HEK293 (cell line): ENCODE data around the gene HLA-DRB5.

ENCODE experiments used
- BCL11A ChIP-seq: fragments of 450-650 bp; formaldehyde crosslinking; IDR thresholded peaks from 2 replicates; pipeline ENCODE4 v1.5.1; 2016; ENCODE audit warnings: low read depth, missing biosample characterization, missing genetic modification characterization
- FEZF1 ChIP-seq: fragments of 450-650 bp; formaldehyde crosslinking; IDR thresholded peaks from 2 replicates; pipeline ENCODE4 v1.5.1; 2016; ENCODE audit warnings: missing biosample characterization, missing genetic modification characterization
- YY1 ChIP-seq: fragments of 450-650 bp; formaldehyde crosslinking; IDR thresholded peaks from 2 replicates; pipeline ENCODE4 v1.5.1; 2018; ENCODE audit warnings: missing biosample characterization, missing genetic modification characterization
- ZBTB48 ChIP-seq: fragments of 450-650 bp; formaldehyde crosslinking; IDR thresholded peaks from 2 replicates; pipeline ENCODE4 v1.5.1; 2016; ENCODE audit warnings: missing biosample characterization, missing genetic modification characterization
- ZFP41 ChIP-seq: fragments of 450-650 bp; formaldehyde crosslinking; IDR thresholded peaks from 2 replicates; pipeline ENCODE4 v1.5.1; 2016; ENCODE audit warnings: missing biosample characterization, missing genetic modification characterization, borderline replicate concordance
- ZNF292 ChIP-seq: fragments of 450-650 bp; formaldehyde crosslinking; IDR thresholded peaks from 2 replicates; pipeline ENCODE4 v1.5.1; 2016; ENCODE audit warnings: low read depth, missing biosample characterization, missing genetic modification characterization, borderline replicate concordance
- ZNF658 ChIP-seq: fragments of 450-650 bp; formaldehyde crosslinking; IDR thresholded peaks from 2 replicates; pipeline ENCODE4; 2016; ENCODE audit warnings: missing biosample characterization, missing genetic modification characterization
- TF ChIP-seq, protein P1 (sequence below): fragments of 450-650 bp; formaldehyde crosslinking; IDR thresholded peaks from 2 replicates; pipeline ENCODE4 v1.5.0; 2017; ENCODE audit warnings: missing biosample characterization, missing genetic modification characterization, borderline replicate concordance
- TF ChIP-seq, protein P2 (sequence below): fragments of 450-650 bp; formaldehyde crosslinking; IDR thresholded peaks from 2 replicates; pipeline ENCODE4 v1.5.1; 2016; ENCODE audit warnings: missing biosample characterization, missing genetic modification characterization
- TF ChIP-seq, protein P3 (sequence below): fragments of 450-650 bp; formaldehyde crosslinking; IDR thresholded peaks from 2 replicates; pipeline ENCODE4 v1.5.1; 2016; ENCODE audit warnings: missing biosample characterization, missing genetic modification characterization, low read depth

DNA sequence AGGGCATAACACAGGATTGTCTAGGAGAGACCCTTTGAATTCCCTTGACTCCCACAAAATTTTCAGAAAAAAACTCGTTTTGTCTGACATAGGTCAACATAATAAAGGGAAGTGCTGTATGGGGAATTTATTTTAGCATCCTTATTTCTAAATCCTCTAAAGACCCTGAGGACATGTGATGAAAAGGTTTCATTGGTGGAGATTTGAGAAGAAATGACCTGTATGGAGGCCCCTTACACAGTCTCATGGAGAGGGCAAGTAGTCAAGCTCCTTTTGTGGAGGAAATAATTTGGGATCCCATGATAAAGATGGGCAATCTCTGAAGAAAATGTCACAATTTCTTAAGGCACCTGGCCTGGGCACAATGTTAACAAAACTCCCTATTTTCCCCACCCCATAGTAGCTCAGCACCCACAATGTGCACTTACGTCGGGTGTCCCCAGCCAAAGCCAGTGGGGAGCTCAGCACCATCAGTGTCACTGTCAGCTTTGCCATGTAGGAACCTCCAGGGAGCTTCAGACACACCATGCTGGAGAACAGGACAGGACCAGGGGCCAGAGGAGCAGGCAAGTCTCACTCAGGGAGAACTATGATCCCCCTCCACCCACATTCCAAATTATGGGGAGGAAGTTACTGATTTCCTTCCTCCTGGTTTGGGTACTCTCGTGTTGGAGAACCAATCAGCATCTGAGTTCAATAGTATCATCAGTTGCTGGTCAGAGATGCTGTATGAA, at the start of gene HLA-DRB5:
- TF ChIP-seq YY1 (tag by site-specific recombination) (no peak), BCL11A (tag by site-specific recombination) (no peak), FEZF1 (tag by site-specific recombination) (no peak), ZNF658 (tag by site-specific recombination) (no peak), ZNF292 (tag by site-specific recombination) (no peak), ZFP41 (tag by site-specific recombination) (no peak), ZBTB48 (tag by site-specific recombination) (no peak)
- TF ChIP-seq, protein P1, sequence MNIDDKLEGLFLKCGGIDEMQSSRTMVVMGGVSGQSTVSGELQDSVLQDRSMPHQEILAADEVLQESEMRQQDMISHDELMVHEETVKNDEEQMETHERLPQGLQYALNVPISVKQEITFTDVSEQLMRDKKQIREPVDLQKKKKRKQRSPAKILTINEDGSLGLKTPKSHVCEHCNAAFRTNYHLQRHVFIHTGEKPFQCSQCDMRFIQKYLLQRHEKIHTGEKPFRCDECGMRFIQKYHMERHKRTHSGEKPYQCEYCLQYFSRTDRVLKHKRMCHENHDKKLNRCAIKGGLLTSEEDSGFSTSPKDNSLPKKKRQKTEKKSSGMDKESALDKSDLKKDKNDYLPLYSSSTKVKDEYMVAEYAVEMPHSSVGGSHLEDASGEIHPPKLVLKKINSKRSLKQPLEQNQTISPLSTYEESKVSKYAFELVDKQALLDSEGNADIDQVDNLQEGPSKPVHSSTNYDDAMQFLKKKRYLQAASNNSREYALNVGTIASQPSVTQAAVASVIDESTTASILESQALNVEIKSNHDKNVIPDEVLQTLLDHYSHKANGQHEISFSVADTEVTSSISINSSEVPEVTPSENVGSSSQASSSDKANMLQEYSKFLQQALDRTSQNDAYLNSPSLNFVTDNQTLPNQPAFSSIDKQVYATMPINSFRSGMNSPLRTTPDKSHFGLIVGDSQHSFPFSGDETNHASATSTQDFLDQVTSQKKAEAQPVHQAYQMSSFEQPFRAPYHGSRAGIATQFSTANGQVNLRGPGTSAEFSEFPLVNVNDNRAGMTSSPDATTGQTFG: no peak
- TF ChIP-seq, protein P2, sequence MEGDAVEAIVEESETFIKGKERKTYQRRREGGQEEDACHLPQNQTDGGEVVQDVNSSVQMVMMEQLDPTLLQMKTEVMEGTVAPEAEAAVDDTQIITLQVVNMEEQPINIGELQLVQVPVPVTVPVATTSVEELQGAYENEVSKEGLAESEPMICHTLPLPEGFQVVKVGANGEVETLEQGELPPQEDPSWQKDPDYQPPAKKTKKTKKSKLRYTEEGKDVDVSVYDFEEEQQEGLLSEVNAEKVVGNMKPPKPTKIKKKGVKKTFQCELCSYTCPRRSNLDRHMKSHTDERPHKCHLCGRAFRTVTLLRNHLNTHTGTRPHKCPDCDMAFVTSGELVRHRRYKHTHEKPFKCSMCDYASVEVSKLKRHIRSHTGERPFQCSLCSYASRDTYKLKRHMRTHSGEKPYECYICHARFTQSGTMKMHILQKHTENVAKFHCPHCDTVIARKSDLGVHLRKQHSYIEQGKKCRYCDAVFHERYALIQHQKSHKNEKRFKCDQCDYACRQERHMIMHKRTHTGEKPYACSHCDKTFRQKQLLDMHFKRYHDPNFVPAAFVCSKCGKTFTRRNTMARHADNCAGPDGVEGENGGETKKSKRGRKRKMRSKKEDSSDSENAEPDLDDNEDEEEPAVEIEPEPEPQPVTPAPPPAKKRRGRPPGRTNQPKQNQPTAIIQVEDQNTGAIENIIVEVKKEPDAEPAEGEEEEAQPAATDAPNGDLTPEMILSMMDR: no peak
- TF ChIP-seq, protein P3, sequence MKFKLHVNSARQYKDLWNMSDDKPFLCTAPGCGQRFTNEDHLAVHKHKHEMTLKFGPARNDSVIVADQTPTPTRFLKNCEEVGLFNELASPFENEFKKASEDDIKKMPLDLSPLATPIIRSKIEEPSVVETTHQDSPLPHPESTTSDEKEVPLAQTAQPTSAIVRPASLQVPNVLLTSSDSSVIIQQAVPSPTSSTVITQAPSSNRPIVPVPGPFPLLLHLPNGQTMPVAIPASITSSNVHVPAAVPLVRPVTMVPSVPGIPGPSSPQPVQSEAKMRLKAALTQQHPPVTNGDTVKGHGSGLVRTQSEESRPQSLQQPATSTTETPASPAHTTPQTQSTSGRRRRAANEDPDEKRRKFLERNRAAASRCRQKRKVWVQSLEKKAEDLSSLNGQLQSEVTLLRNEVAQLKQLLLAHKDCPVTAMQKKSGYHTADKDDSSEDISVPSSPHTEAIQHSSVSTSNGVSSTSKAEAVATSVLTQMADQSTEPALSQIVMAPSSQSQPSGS: no peak
